HG02571 (cell line): Measurements from ENCODE around the gene TFCP2L1.
"Not testable (repeated sequence)": the region's sequence is repeated elsewhere in the genome, so short reads cannot be mapped to it uniquely, and the experiment has no call there.

Source experiments
- ATAC-seq: cut with Tn5 transposase; IDR thresholded peaks from one replicate; pipeline ENCODE4 v1.9.1; 2021; ENCODE audit warnings: mild to moderate bottlenecking, moderate library complexity; ENCODE audit not compliant: unreplicated experiment

TFCP2L1 gene

GRCh38 chr2:121269436-121269835 lies 15.6 kb downstream of the TFCP2L1 start:
- not testable (repeated sequence) for ATAC-seq

DNA sequence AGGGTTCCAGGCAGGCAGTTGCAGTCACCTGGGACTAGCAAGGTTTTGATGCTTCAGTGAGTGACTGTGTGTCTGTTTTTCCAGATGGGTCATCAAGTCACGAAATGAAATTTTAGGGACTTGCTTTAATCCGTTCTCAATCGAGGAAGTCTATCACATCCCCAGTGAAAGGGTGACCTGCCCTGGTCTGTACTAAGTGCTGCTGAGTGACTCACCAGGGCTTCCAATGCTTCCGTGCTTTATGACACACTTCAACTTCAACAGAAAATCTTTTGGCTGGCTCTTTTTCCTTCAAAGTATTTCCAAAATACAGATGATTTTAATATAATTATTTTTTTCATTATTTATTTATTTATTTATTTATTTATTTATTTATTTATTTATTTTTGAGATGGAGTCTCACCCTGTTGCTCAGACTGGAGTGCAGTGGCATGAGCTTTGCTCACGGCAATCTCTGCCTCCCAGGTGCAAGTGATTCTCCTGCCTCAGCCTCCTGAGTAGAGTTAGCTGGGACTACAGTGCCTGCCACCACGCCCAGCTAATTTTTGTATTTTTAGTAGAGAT lies 18.4 kb downstream of the TFCP2L1 start:
- no peak for ATAC-seq

DNA sequence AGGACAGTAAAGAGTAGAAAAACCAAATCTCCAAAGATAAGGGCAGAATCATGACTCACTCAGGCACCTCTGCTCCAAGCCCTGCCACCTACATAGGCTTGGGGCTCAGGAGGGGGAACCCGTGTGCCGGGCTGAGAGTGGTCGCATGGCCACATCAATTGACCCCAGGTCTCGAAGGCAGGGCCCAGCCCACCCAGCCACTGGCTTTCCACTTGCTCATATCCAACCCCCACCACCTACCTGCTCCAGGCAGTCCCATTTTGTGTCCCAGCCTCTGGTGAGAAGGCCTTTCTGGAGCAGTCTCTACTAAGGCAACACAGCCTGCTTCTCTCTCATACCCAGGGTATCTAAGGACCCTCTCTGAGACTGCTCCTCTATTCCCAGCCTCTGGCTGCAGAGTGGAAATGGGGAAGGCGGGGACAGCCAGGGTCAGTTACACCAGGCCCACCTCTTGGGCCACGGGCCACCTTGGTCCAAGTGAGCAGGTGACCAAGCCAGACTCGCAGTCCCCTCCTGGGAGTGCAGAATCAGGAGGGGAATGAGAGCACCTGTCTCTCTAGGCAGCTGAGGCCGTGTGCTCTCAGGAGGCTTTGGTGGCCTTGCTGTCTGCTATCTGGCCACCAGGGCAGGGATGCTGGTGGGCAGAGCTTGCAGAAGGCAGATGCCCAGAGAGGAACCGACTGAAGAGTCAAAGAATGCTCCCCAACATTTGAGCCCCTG lies 20.8 kb downstream of the TFCP2L1 start:
- ATAC-seq, result no peak

DNA sequence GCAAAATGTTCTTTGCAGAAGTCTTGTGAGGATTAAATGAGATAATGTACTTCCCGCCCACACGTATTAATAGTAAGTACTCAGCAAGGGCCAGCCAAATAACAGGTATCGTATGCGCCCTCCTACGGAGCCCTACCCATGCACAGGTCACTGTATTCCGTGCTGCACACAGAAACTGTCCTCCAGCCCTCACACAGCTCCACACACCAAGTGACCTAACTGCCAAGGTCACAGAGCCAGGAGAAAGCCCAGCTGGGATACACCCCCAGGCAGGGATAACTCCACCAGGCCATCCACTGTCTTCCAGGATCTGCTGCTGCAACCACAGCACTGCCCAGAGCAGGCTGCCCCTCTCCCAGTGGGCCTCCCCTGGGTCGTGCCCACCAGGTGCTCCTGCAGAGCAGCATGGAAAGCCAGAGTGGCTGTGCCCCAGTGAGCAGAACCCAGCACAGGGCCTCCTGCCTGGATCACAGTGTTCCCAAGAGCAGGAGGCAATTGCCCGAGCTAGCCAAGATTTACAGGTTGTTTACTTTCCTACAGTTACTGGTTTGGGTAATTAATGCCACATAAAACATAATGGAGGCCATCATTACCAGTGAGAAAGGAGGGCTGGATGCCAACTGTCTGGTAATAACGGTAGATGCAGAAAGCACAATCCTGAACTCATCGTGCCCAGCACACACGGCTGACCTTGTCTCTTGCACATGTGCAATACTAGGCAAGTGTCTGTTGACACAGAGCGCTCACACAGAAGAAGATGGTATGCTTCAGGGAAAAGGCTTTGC lies 24.4 kb downstream of the TFCP2L1 start:
- no peak for ATAC-seq

DNA sequence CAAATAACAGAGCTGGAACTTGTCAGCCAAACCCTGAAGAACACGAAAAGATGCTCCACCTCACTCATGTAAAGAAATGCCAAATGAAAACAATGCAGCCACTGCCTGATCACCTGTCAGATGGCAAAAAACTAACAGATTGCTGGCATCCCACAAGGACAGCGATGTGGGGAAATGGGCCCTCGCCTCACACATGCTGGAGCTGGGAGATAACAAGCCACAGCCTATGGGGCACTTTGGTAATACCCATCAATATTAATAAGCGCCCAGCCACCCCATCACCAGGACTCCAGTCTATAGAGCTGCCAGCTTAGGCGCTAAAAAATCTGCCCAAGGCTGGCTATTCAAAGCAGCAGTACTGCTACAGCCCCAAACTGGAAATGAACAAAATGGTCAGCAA lies 27.0 kb downstream of the TFCP2L1 start:
- no peak for ATAC-seq

DNA sequence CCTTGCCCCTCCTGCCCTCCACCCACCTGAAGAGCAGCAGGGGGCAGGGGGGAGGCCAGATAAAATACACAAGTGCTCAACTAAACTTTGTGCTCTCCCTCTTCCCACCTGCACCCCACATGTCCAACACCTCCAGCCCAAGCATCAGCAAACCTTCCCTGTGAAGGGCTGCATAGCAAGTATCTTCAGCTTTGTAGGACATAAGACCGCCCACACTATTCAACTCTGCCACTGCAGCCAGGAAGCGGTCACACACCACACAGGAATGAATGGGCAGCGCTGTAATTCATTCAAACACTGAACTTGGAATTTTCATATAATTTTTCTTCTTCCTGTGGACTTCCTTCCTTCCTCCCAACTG lies 27.5 kb downstream of the TFCP2L1 start:
- ATAC-seq, result no peak

- ATAC-seq, result no peak
Observed at GRCh38 chr2:121256720-121257479, 28.1 kb downstream of the TFCP2L1 start.

GRCh38 chr2:121255358-121255757 lies 29.6 kb downstream of the TFCP2L1 start:
- ATAC-seq, result no peak

GRCh38 chr2:121254748-121255147 lies 30.3 kb downstream of the TFCP2L1 start:
- ATAC-seq, result no peak

DNA sequence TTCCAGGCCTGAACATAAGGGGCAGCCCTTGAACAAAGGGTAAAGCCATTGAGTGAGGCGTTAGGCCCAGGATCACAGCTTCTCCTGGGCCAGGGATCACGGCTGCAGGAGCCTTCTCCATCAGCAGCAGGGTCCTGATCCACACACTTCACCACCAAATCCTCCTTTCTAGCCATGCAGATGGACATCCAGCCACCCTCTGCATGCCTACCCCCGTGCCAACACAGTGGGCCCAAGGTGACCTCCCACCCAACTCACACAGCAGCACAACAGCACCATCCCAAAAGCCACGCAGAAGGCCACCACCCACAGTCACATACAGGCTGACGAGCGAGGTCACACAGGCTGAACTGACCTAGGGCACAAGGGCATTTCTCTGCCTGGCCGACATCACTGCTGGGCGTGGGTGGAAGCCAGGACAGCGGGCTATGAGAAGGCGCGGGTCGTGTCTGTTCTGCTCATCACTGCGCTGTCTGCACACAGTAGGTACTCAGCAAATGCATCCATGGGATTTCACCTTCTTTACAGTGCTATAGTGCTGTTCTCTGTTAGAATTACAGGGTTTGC lies 31.2 kb downstream of the TFCP2L1 start:
- ATAC-seq, result no peak

GRCh38 chr2:121253021-121253673 lies 31.9 kb downstream of the TFCP2L1 start:
- no peak for ATAC-seq

DNA sequence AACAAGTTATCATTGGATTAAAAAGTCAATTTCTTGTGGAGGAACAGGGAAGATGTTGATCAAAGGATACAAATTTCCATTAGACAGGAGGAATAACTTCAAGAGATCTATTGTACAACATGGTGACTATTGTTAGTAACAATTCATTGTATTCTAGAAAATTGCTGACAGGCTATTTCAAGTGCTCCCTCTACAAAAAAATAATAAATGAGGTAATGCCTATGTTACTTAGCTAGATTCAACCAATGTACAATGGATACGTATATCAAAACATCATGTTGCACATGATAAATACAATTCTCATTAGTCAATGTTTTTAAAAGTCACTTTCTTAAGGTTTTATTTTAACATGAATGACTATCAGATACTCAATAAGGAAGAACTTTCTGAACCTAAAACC lies 33.5 kb downstream of the TFCP2L1 start:
- no peak for ATAC-seq

- no peak for ATAC-seq
Observed at GRCh38 chr2:121248766-121249343, 36.1 kb downstream of the TFCP2L1 start.

DNA sequence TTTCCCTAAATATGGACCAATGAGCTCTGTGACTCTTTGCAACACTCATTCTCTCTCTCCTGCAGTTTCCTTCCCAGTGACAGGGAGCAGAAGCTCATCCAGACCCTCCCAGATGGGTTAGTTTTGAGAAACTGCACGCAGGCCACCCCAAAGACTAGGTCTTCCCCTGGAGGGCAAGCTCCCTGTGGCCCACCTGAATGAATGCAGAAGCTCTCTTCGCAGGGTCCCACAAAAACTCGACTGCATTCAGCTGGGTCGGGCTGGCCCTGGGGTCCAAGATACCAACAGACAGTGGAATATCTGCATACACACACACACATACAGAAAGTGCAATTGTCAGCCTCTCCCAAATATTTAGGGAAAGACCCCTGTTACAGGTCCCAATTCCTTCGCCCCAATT lies 37.0 kb downstream of the TFCP2L1 start:
- no peak for ATAC-seq

DNA sequence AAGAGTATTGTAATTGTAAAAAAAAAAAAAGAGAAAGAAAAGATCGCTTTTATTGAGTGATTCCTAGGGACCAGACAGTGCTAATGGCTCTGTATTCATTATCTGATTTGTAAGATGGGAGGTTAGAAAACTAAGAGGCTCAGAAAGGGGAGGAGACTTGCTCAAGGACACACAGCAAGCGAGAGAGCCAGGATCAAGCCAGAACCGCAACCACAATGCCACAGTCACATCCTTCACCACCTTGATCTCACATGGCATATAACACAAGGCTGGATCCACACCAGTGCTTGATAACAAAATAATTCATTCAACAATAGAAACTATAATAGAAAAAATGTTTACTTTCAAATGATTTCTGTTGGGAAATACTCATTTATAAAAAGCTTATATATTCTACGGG lies 37.5 kb downstream of the TFCP2L1 start:
- no peak for ATAC-seq

DNA sequence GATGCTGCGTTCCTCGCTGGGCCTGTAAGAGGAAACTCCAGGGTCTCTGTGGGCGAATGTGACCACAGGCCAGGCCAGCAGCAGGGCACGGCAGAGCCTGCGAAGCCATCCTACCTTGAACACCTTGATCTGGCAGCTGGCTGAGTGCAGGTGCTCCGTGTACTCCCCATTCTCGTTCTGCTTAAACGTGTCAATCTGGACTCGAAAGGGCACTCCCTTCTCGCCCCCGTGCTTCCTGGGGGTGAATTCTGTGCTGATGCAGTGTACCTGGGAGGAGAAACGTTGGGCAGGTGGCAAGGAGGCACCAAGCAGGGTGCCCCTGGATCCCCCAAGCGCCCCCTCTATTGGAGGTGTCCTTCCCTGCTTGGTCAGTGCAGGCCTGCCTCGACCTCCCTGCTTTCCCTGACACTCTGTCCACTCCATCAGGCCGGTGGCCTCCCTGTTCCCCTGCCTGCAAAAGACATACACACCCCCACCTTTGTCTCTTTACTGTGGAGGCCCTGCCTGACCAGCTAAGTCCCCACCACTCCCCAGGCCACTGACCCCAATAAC lies 38.2 kb downstream of the TFCP2L1 start:
- ATAC-seq, result no peak

DNA sequence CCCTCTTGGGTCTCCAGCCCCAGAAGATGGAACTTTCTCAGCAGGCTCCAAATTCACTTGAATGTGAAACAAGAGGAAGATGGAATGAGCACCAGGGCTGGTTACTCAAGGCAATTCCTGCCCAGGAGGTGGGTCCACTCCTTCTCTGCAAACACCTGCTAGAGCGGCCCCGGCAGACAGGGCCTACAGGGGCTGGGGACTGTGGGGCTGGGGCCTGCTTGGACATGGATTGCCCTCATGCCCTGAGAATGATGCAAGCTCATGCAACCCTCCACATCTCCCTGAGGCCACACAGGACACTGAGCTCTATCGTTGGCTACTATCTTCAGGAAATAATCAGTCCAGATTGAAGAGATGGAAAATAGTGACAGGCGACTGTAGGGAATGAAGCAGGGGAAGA lies 39.1 kb downstream of the TFCP2L1 start:
- no peak for ATAC-seq

GRCh38 chr2:121245120-121245820 lies 39.7 kb downstream of the TFCP2L1 start:
- ATAC-seq, result no peak

GRCh38 chr2:121244616-121245015 lies 40.4 kb downstream of the TFCP2L1 start:
- ATAC-seq, result no peak
